Measurements from ENCODE around the gene TBC1D16. TPM values are rescaled to one million over a fixed set of nuclear protein-coding genes. Genes with fewer than 3 reads are reported as not detected.

Gene TBC1D16
- total RNA-seq, 1 donor from 2014 or later, result 197 TPM

DNA sequence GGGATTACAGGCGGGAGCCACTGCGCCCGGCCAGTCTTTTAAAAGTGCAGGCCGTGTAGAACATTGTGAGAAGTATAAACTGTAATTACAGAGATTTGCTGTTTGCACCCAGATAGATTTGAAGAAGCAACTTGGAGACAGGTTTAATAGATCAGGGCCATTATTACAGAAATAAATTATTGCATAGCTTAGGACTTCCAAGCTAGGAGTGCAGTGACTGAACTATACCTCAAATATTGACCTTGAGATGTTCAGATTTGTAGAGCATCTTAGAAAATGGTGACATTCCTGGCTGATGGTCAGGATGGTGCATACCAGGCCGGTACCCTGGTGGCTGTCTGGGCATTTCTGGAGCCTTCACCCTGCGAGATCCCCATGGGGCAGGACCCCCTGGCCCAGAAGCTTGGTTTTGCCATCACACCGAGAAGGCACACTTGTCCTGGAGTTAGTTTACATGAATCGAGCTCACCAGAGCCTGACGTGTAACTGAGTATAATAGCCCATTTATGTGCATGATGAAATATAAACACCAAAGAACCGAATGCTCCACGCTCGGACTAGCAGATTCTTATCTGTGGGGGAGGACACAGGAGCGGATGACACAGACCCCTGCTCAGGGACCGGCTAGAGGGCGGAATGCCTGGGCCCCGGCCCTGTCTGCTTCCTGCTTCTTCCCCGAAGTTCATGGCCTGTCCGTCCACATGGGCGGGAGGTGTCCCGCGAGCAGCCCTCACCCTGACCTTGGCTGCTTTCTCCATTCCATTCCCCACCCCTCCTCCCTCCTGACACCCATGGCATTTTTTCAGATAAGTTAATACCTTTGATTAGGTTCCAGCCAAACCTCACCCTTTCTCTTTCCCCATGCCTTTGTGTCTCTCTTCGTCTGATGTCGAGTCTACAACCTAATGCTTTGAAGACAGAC, 32.9 kb upstream of the TBC1D16 start:
- Mint-ChIP-seq H3K9me3 (ENCODE audit: unreplicated experiment) (peaks cover 4% of the 10 kb centered on the region), H3K27ac (ENCODE audit: unreplicated experiment) (no peak overlapping the region), H3K27me3 (ENCODE audit: unreplicated experiment) (no peaks in the 10 kb centered on the region), H3K4me3 (ENCODE audit: unreplicated experiment) (no peak overlapping the region), H3K36me3 (ENCODE audit: unreplicated experiment) (no peaks in the 10 kb centered on the region), H3K4me1 (ENCODE audit: low read depth, unreplicated experiment) (no peaks in the 10 kb centered on the region)
- DNase-seq, result no peak
- TF ChIP-seq CTCF (IDR thresholded peaks at IDR 0.05; ENCODE audit: partially characterized antibody, unreplicated experiment), result no peak

DNA sequence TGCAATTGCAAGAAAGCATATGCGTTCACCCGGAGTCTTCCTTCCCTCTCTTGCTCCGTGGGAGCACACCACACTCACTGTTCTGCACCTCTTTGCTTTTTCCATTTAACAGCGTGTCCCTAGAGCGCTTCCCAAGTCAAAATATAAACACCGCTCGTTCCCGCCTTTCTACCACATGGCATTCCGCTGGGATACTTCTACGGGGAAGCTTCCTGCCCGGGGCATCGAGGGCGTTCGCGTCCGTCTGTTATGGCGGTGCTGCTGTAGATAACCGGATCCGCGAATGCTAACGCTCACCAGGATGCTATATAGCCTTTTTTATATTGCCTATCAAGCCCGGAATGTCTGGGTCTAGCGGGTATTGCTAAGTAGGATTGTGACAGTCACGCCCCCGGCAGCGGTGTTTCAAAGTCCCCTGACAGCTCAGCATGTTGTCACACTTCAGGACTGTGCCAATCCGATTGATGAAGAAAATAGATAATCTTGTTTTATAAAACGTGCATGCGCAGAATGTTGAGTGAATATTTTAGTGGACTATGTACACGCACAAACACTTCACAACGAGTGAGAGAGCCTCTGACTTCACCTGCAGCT, 31.8 kb upstream of the TBC1D16 start:
- no peak overlapping the region for H3K4me3 Mint-ChIP-seq (ENCODE audit: unreplicated experiment)
- H3K36me3 Mint-ChIP-seq (ENCODE audit: unreplicated experiment), result no peaks in the 10 kb centered on the region
- no peaks in the 10 kb centered on the region for H3K27me3 Mint-ChIP-seq (ENCODE audit: unreplicated experiment)
- H3K27ac Mint-ChIP-seq (ENCODE audit: unreplicated experiment), result no peak overlapping the region
- no peak for DNase-seq
- TF ChIP-seq CTCF (IDR thresholded peaks at IDR 0.05; ENCODE audit: partially characterized antibody, unreplicated experiment), result no peak
- H3K9me3 Mint-ChIP-seq (ENCODE audit: unreplicated experiment), result peaks cover 2% of the 10 kb centered on the region
- no peaks in the 10 kb centered on the region for H3K4me1 Mint-ChIP-seq (ENCODE audit: low read depth, unreplicated experiment)

DNA sequence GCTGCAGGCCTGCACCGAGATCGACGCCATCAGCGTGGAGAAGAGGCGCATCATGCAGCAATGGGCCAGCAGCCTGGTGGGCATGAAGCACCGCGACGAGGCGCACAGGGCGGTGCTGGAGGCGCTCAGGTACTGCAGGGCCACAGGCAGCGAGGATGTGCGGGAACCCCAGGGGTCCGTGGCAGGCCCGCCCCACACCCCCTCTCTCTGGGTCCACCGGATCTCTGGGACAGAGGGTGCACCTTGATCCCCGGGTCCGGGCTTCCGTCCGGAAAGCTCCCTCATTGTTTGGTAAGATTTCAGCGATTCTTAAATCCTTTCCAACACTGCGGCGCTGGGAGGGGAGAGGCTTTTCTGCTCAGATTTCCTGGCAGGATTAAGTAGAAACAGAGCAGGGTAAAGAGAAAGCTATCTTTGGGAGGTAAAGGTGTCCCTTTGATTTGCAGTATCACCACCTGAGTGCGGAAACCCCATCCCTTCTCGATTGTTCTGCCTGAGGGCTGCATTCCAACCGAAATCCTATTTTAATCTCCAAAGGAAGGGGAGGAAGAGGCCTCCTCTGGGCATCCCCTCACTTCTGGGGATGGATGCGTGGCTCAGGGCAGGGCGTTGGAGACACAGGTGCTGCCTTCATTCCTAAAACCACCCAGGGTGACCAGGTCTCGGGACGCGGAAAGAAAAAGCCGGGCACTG, 30.0 kb upstream of the TBC1D16 start:
- Mint-ChIP-seq H3K27me3 (ENCODE audit: unreplicated experiment) (no peaks in the 10 kb centered on the region), H3K36me3 (ENCODE audit: unreplicated experiment) (no peaks in the 10 kb centered on the region), H3K4me3 (ENCODE audit: unreplicated experiment) (no peak overlapping the region), H3K9me3 (ENCODE audit: unreplicated experiment) (peaks cover 2% of the 10 kb centered on the region), H3K4me1 (ENCODE audit: low read depth, unreplicated experiment) (no peaks in the 10 kb centered on the region), H3K27ac (ENCODE audit: unreplicated experiment) (no peak overlapping the region)
- TF ChIP-seq CTCF (IDR thresholded peaks at IDR 0.05; ENCODE audit: partially characterized antibody, unreplicated experiment), result no peak
- DNase-seq, result no peak

GRCh38 chr17:80064696-80065095, 29.0 kb upstream of the TBC1D16 start:
- H3K4me3 Mint-ChIP-seq (ENCODE audit: unreplicated experiment), result no peak overlapping the region
- H3K27me3 Mint-ChIP-seq (ENCODE audit: unreplicated experiment), result no peaks in the 10 kb centered on the region
- H3K36me3 Mint-ChIP-seq (ENCODE audit: unreplicated experiment), result no peaks in the 10 kb centered on the region
- no peak for TF ChIP-seq CTCF (IDR thresholded peaks at IDR 0.05; ENCODE audit: partially characterized antibody, unreplicated experiment)
- no peak for DNase-seq
- H3K9me3 Mint-ChIP-seq (ENCODE audit: unreplicated experiment), result peaks cover 2% of the 10 kb centered on the region
- H3K4me1 Mint-ChIP-seq (ENCODE audit: low read depth, unreplicated experiment), result no peaks in the 10 kb centered on the region
- H3K27ac Mint-ChIP-seq (ENCODE audit: unreplicated experiment), result no peak overlapping the region

Measured in glutamatergic neuron (in vitro differentiated cells).